HEK293T (cell line): ENCODE data around the gene TSHR.

ENCODE experiments used
- BHLHE40 ChIP-seq: fragments of 450-650 bp; IDR thresholded peaks from 2 replicates; pipeline ENCODE4 v1.6.1; 2016; ENCODE audit warnings: mild to moderate bottlenecking, moderate library complexity, borderline replicate concordance
- CTBP1 ChIP-seq: fragments of 450-650 bp; IDR thresholded peaks from 2 replicates; pipeline ENCODE4 v1.6.1; 2016; ENCODE audit warnings: borderline replicate concordance
- ELF4 ChIP-seq: fragments of 450-650 bp; IDR thresholded peaks from 2 replicates; pipeline ENCODE4 v1.6.1; 2017; ENCODE audit warnings: antibody characterized with exemption
- FOXK2 ChIP-seq: fragments of 450-650 bp; IDR thresholded peaks from 2 replicates; pipeline ENCODE4 v1.6.1; 2016; ENCODE audit warnings: mild to moderate bottlenecking
- FOXM1 ChIP-seq: fragments of 450-650 bp; IDR thresholded peaks from 2 replicates; pipeline ENCODE4 v1.6.1; 2017; ENCODE audit warnings: mild to moderate bottlenecking, borderline replicate concordance
- HDGF ChIP-seq: fragments of 450-650 bp; IDR thresholded peaks from 2 replicates; pipeline ENCODE4 v1.6.1; 2017; ENCODE audit warnings: antibody characterized with exemption, borderline replicate concordance
- L3MBTL2 ChIP-seq: fragments of 450-650 bp; conservative IDR thresholded peaks from 2 replicates; pipeline ENCODE4 v1.6.1; 2016; ENCODE audit warnings: mild to moderate bottlenecking
- LEF1 ChIP-seq: fragments of 450-650 bp; IDR thresholded peaks from 2 replicates; pipeline ENCODE4 v1.6.1; 2017; ENCODE audit warnings: mild to moderate bottlenecking, borderline replicate concordance
- NFRKB ChIP-seq: fragments of 450-650 bp; IDR thresholded peaks from 2 replicates; pipeline ENCODE4 v1.6.1; 2016; ENCODE audit warnings: mild to moderate bottlenecking, moderate library complexity
- PKNOX1 ChIP-seq: fragments of 450-650 bp; IDR thresholded peaks from 2 replicates; pipeline ENCODE4 v1.6.1; 2016
- SP1 ChIP-seq: fragments of 450-650 bp; IDR thresholded peaks from 2 replicates; pipeline ENCODE4 v1.6.1; 2017
- SUZ12 ChIP-seq: fragments of 450-650 bp; IDR thresholded peaks from 2 replicates; pipeline ENCODE4 v1.6.1; 2016; ENCODE audit warnings: mild to moderate bottlenecking
- TARDBP ChIP-seq: fragments of 450-650 bp; IDR thresholded peaks from 2 replicates; pipeline ENCODE4 v1.6.1; 2016
- ZNF384 ChIP-seq: fragments of 450-650 bp; IDR thresholded peaks from 2 replicates; pipeline ENCODE4 v1.6.1; 2016

- no peak for TF ChIP-seq HDGF
- no peak for TF ChIP-seq ELF4
- no peak for TF ChIP-seq LEF1
- TF ChIP-seq SUZ12: no peak
- no peak for TF ChIP-seq NFRKB
- TF ChIP-seq BHLHE40: no peak
- no peak for TF ChIP-seq FOXM1
- no peak for TF ChIP-seq L3MBTL2
- TF ChIP-seq CTBP1: no peak
- no peak for TF ChIP-seq SP1
- no peak for TF ChIP-seq PKNOX1
- no peak for TF ChIP-seq ZNF384
- TF ChIP-seq FOXK2: no peak
- no peak for TF ChIP-seq TARDBP
Observed at GRCh38 chr14:81153187-81153586, 197.8 kb downstream of the TSHR start.
